Activated T-cell treated with anti-CD3 and anti-CD28 coated beads, Interleukin-2, amount 50 U/mL, for 4 hours (primary cell): Measurements from ENCODE around the gene AP3S2. TPM values are rescaled to one million over a fixed set of nuclear protein-coding genes. Genes with fewer than 3 reads are reported as not detected.
A peak's percentile ranks its signal among the peaks of the same experiment; 100 is the strongest.
"Not testable (repeated sequence)": the region's sequence is repeated elsewhere in the genome, so short reads cannot be mapped to it uniquely, and the experiment has no call there.

Source experiments
- ATAC-seq, 2 donors: fragments of 200-7000 bp; cut with Tn5 transposase; one replicate each; pipeline ENCODE4 v1.10.0; 2021
- DNase-seq: peaks from one replicate; pipeline ENCODE4 v3.0.0-alpha.2; 2020
- H3K27me3 Mint-ChIP-seq: one replicate; pipeline ENCODE4 v1.8.0; 2021; ENCODE audit warnings: low read depth, mixed read lengths
- H3K36me3 Mint-ChIP-seq: one replicate; pipeline ENCODE4 v1.8.0; 2022; ENCODE audit warnings: mixed read lengths; ENCODE audit not compliant: insufficient read depth
- H3K4me1 Mint-ChIP-seq: one replicate; pipeline ENCODE4 v1.8.0; 2021; ENCODE audit warnings: low read depth, mixed read lengths
- H3K4me3 Mint-ChIP-seq: one replicate; pipeline ENCODE4 v1.8.0; 2021; ENCODE audit warnings: mild to moderate bottlenecking, moderate library complexity, mixed read lengths
- H3K9me3 Mint-ChIP-seq: one replicate; pipeline ENCODE4 v1.8.0; 2021; ENCODE audit warnings: mixed read lengths
- total RNA-seq, 3 donors: library from RNA; stranded (reverse); gene quantifications; one replicate each; pipeline ENCODE4 v1.2.1, GENCODE V29; 2021

Gene AP3S2
- total RNA-seq, 3 donors from 2014 or later = 15.2 to 17.4 (median 17.1) TPM

- ATAC-seq = no peak
- no peak for DNase-seq
- Mint-ChIP-seq H3K4me1 (peaks cover 31% of the 10 kb centered on the region), H3K27me3 (no peaks in the 10 kb centered on the region), H3K4me3 (no peak overlapping the region), H3K36me3 (peaks cover 25% of the 10 kb centered on the region), H3K9me3 (no peaks in the 10 kb centered on the region)
Observed at GRCh38 chr15:89888214-89888804, 5.5 kb downstream of the AP3S2 start.

GRCh38 chr15:89885611-89886010 lies 8.2 kb downstream of the AP3S2 start:
- ATAC-seq (no peak), DNase-seq (no peak)
- H3K36me3 Mint-ChIP-seq = peaks cover 34% of the 10 kb centered on the region
- no peaks in the 10 kb centered on the region for H3K27me3 Mint-ChIP-seq
- H3K4me1 Mint-ChIP-seq = peaks cover 9% of the 10 kb centered on the region
- no peaks in the 10 kb centered on the region for H3K9me3 Mint-ChIP-seq
- H3K4me3 Mint-ChIP-seq = no peak overlapping the region

GRCh38 chr15:89885179-89885578 lies 8.6 kb downstream of the AP3S2 start:
- not testable (repeated sequence) for H3K27me3 Mint-ChIP-seq, H3K9me3 Mint-ChIP-seq, DNase-seq, ATAC-seq, H3K4me3 Mint-ChIP-seq, H3K4me1 Mint-ChIP-seq
- peaks cover 35% of the 10 kb centered on the region for H3K36me3 Mint-ChIP-seq

GRCh38 chr15:89883518-89883917 lies 10.3 kb downstream of the AP3S2 start:
- Mint-ChIP-seq H3K4me3 (no peak overlapping the region), H3K36me3 (peaks cover 26% of the 10 kb centered on the region)

GRCh38 chr15:89880727-89881126 lies 13.1 kb downstream of the AP3S2 start:
- ATAC-seq = no peak
- Mint-ChIP-seq H3K36me3 (peaks cover 25% of the 10 kb centered on the region), H3K4me1 (no peaks in the 10 kb centered on the region), H3K4me3 (no peak overlapping the region), H3K9me3 (no peaks in the 10 kb centered on the region), H3K27me3 (no peaks in the 10 kb centered on the region)
- no peak for DNase-seq

More at GRCh38 chr15:89883518-89883917, 10.3 kb downstream of the AP3S2 start:
- H3K9me3 Mint-ChIP-seq = no peaks in the 10 kb centered on the region
- no peaks in the 10 kb centered on the region for H3K27me3 Mint-ChIP-seq
- ATAC-seq = no peak
- peaks cover 2% of the 10 kb centered on the region for H3K4me1 Mint-ChIP-seq
- DNase-seq = no peak

GRCh38 chr15:89878323-89878722 lies 15.5 kb downstream of the AP3S2 start:
- H3K27me3 Mint-ChIP-seq = no peaks in the 10 kb centered on the region
- no peak overlapping the region for H3K4me3 Mint-ChIP-seq
- no peak for ATAC-seq
- peaks cover 17% of the 10 kb centered on the region for H3K36me3 Mint-ChIP-seq
- no peak for DNase-seq
- peaks cover 2% of the 10 kb centered on the region for H3K4me1 Mint-ChIP-seq
- no peaks in the 10 kb centered on the region for H3K9me3 Mint-ChIP-seq

- Mint-ChIP-seq H3K27me3 (no peaks in the 10 kb centered on the region), H3K9me3 (no peaks in the 10 kb centered on the region), H3K36me3 (peaks cover 13% of the 10 kb centered on the region), H3K4me3 (no peak overlapping the region), H3K4me1 (peaks cover 2% of the 10 kb centered on the region)
- no peak for ATAC-seq
- DNase-seq = no peak
Observed at GRCh38 chr15:89877083-89877425, 16.7 kb downstream of the AP3S2 start.

GRCh38 chr15:89876396-89877082 lies 17.3 kb downstream of the AP3S2 start:
- Mint-ChIP-seq H3K27me3 (no peaks in the 10 kb centered on the region), H3K4me1 (peaks cover 2% of the 10 kb centered on the region), H3K36me3 (peaks cover 13% of the 10 kb centered on the region), H3K9me3 (no peaks in the 10 kb centered on the region), H3K4me3 (no peak overlapping the region)
- ATAC-seq (no peak), DNase-seq (no peak)

GRCh38 chr15:89875741-89876140 lies 18.1 kb downstream of the AP3S2 start:
- Mint-ChIP-seq H3K36me3 (peaks cover 12% of the 10 kb centered on the region), H3K4me3 (no peak overlapping the region), H3K4me1 (peaks cover 2% of the 10 kb centered on the region), H3K9me3 (no peaks in the 10 kb centered on the region), H3K27me3 (no peaks in the 10 kb centered on the region)
- ATAC-seq (no peak), DNase-seq (no peak)

GRCh38 chr15:89874926-89875564 lies 18.7 kb downstream of the AP3S2 start:
- Mint-ChIP-seq H3K9me3 (no peaks in the 10 kb centered on the region), H3K36me3 (peaks cover 17% of the 10 kb centered on the region), H3K4me1 (peaks cover 2% of the 10 kb centered on the region), H3K4me3 (no peak overlapping the region), H3K27me3 (no peaks in the 10 kb centered on the region)
- ATAC-seq (peak; percentile 100), DNase-seq (peak; percentile 79)

GRCh38 chr15:89870688-89871288 lies 23.0 kb downstream of the AP3S2 start:
- ATAC-seq (no peak), DNase-seq (no peak)
- H3K9me3 Mint-ChIP-seq = no peaks in the 10 kb centered on the region
- H3K27me3 Mint-ChIP-seq = no peaks in the 10 kb centered on the region
- no peak overlapping the region for H3K4me3 Mint-ChIP-seq
- peaks cover 16% of the 10 kb centered on the region for H3K36me3 Mint-ChIP-seq
- H3K4me1 Mint-ChIP-seq = peaks cover 2% of the 10 kb centered on the region

- H3K27me3 Mint-ChIP-seq = no peaks in the 10 kb centered on the region
- ATAC-seq (no peak), DNase-seq (no peak)
- peaks cover under 1% of the 10 kb centered on the region for H3K4me1 Mint-ChIP-seq
- H3K9me3 Mint-ChIP-seq = no peaks in the 10 kb centered on the region
- H3K36me3 Mint-ChIP-seq = peaks cover 18% of the 10 kb centered on the region
- H3K4me3 Mint-ChIP-seq = no peak overlapping the region
Observed at GRCh38 chr15:89870006-89870405, 23.8 kb downstream of the AP3S2 start.

GRCh38 chr15:89869490-89869889 lies 24.3 kb downstream of the AP3S2 start:
- not testable (repeated sequence) for H3K27me3 Mint-ChIP-seq, H3K9me3 Mint-ChIP-seq, DNase-seq, H3K4me1 Mint-ChIP-seq, H3K4me3 Mint-ChIP-seq, ATAC-seq
- peaks cover 18% of the 10 kb centered on the region for H3K36me3 Mint-ChIP-seq

- Mint-ChIP-seq H3K27me3 (no peaks in the 10 kb centered on the region), H3K4me3 (no peak overlapping the region), H3K4me1 (no peaks in the 10 kb centered on the region), H3K9me3 (no peaks in the 10 kb centered on the region), H3K36me3 (peaks cover 20% of the 10 kb centered on the region)
- DNase-seq = no peak
- ATAC-seq = no peak
Observed at GRCh38 chr15:89864958-89865739, 28.6 kb downstream of the AP3S2 start.
